GM18858 (cell line): ENCODE results near the gene RHOV.

Experiments
- ATAC-seq: cut with Tn5 transposase; IDR thresholded peaks from one replicate; pipeline ENCODE4 v1.9.1; 2021; ENCODE audit not compliant: unreplicated experiment

RHOV gene

GRCh38 chr15:40846841-40847222, 27.2 kb downstream of the RHOV start:
- no peak for ATAC-seq

- ATAC-seq, result no peak
These were observed 28.3 kb downstream of the RHOV start for GRCh38 chr15:40845511-40846284.

- no peak for ATAC-seq
These were observed 29.0 kb downstream of the RHOV start for GRCh38 chr15:40845036-40845435.

- ATAC-seq, result no peak
These were observed 29.4 kb downstream of the RHOV start for GRCh38 chr15:40844696-40845030.

GRCh38 chr15:40843885-40844695, 29.9 kb downstream of the RHOV start, which contains the start of gene SPINT1:
SPINT1 (plus strand) TSS chr15:40844048; CDS start chr15:40844555, 507 bp downstream.
- ATAC-seq, result no peak

- no peak for ATAC-seq
These were observed 30.7 kb downstream of the RHOV start for GRCh38 chr15:40843261-40843884.

- ATAC-seq, result no peak
These were observed 32.3 kb downstream of the RHOV start for GRCh38 chr15:40841741-40842140.

GRCh38 chr15:40838756-40839155, 35.3 kb downstream of the RHOV start:
- no peak for ATAC-seq

- ATAC-seq, result no peak
These were observed 38.0 kb downstream of the RHOV start for GRCh38 chr15:40836020-40836419.

GRCh38 chr15:40832903-40833302, 41.1 kb downstream of the RHOV start:
- no peak for ATAC-seq

GRCh38 chr15:40831861-40832260, 42.2 kb downstream of the RHOV start:
- no peak for ATAC-seq

- ATAC-seq, result no peak
These were observed 43.1 kb downstream of the RHOV start for GRCh38 chr15:40830884-40831283.

GRCh38 chr15:40829115-40829514, 44.9 kb downstream of the RHOV start:
- no peak for ATAC-seq

- no peak for ATAC-seq
These were observed 45.5 kb downstream of the RHOV start, which contains the start of gene PPP1R14D for GRCh38 chr15:40828447-40829036. PPP1R14D (minus strand) TSS chr15:40828708; CDS start chr15:40828641, 67 bp downstream.

GRCh38 chr15:40826423-40827075, 47.5 kb downstream of the RHOV start:
- ATAC-seq, result no peak

- ATAC-seq, result no peak
These were observed 48.2 kb downstream of the RHOV start for GRCh38 chr15:40825661-40826422.

- ATAC-seq, result no peak
These were observed 50.3 kb downstream of the RHOV start for GRCh38 chr15:40823572-40824343.
